GM12891 (cell line): Measurements from ENCODE around the gene TRPC4.

Experiments
- DNase-seq: peaks from one replicate; pipeline ENCODE4 v3.0.0; 2011; ENCODE audit warnings: low spot score; ENCODE audit not compliant: insufficient read length
- FAIRE-seq: peaks from 2 replicates; lab custom pipeline; 2011; peaks lifted over from hg19 to GRCh38; lab: Jason Lieb, UNC
- PAX5 ChIP-seq: IDR thresholded peaks from 2 replicates; pipeline ENCODE4 v1.6.1; 2011; ENCODE audit warnings: low read length, moderate library complexity, mild to moderate bottlenecking; ENCODE audit not compliant: insufficient read depth, severe bottlenecking
- POLR2A ChIP-seq: IDR thresholded peaks from 2 replicates; pipeline ENCODE4 v1.6.1; 2011; ENCODE audit warnings: low read depth, low read length, control low read depth
- POLR2AphosphoS5 ChIP-seq: IDR thresholded peaks from 2 replicates; pipeline ENCODE4 v1.6.1; 2011; ENCODE audit warnings: low read depth, low read length, control low read depth
- POU2F2 ChIP-seq: IDR thresholded peaks from 2 replicates; pipeline ENCODE4 v1.6.1; 2011; ENCODE audit warnings: low read depth, mild to moderate bottlenecking, control low read depth, low read length, moderate library complexity
- SPI1 ChIP-seq: IDR thresholded peaks from 2 replicates; pipeline ENCODE4 v1.6.1; 2011; ENCODE audit warnings: low read depth, low read length, control low read depth
- TAF1 ChIP-seq: IDR thresholded peaks from 2 replicates; pipeline ENCODE4 v1.6.1; 2011; ENCODE audit warnings: low read depth, low read length, control low read depth

TRPC4 gene

DNA sequence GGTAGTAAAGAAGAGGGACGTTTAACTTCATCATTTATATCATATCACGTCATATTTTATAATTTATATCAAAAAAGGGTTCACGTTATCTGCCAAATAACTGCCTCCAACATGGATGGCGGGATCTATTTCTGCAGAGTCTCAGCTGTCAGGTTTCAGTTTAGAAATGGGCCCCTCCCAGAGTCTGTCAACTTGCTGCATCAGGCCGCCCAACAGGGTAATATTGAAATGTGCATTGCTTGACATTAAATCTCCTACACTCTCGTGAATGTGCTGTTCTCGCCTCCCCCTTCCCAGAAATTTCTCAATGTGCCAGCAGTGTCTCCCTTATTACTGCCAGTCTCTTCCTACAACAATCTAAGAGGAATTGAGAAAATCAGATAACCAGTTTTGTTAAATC, 96.9 kb downstream of the TRPC4 start:
- TF ChIP-seq POLR2AphosphoS5 (no peak), POU2F2 (no peak), SPI1 (no peak), TAF1 (no peak), PAX5 (no peak), POLR2A (no peak)
- no peak for FAIRE-seq

DNA sequence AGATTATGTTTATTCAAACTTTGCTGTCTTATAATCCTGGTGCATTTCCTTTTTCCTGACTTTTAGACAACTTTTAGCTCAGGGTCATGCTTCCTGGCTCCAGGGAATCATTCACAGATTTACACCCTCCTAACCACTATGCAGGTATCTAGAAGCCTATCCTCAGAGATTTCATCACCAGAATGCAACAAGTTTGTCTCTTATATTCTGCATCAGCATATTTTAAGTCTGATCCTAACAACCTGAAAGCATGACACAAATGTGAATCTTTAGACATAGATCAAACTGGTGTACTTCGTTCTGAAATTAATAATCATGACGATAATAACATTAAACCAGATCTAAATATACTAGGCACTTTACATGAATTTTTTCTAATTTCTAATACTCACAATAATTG, 100.0 kb downstream of the TRPC4 start:
- no peak for TF ChIP-seq POU2F2
- TF ChIP-seq POLR2A: no peak
- no peak for TF ChIP-seq POLR2AphosphoS5
- TF ChIP-seq PAX5: no peak
- TF ChIP-seq TAF1: no peak
- TF ChIP-seq SPI1: no peak
- FAIRE-seq (no peak), DNase-seq (no peak)

More for the DNA sequence above, 96.9 kb downstream of the TRPC4 start:
- no peak for DNase-seq

DNA sequence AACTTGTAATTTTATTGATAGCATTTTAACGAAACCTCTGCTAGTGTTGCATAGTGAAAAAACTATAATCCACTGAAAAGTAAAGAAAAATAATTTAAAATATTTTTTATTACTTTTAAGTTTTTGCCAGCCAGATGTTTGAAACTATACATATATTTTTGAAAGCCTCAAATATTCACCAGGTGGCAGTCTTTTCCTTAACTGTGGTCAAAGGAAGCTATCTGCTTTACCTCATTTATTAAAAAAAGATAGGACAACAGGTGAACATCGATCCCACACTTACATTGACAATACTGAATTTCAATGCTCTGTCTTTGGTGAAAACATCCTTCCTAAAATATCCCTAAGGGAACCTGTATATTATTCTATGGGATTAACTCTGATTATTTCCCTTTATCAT, 100.5 kb downstream of the TRPC4 start:
- DNase-seq (no peak), FAIRE-seq (no peak)
- TF ChIP-seq TAF1 (no peak), POLR2A (no peak), PAX5 (no peak), POLR2AphosphoS5 (no peak), SPI1 (no peak), POU2F2 (no peak)

DNA sequence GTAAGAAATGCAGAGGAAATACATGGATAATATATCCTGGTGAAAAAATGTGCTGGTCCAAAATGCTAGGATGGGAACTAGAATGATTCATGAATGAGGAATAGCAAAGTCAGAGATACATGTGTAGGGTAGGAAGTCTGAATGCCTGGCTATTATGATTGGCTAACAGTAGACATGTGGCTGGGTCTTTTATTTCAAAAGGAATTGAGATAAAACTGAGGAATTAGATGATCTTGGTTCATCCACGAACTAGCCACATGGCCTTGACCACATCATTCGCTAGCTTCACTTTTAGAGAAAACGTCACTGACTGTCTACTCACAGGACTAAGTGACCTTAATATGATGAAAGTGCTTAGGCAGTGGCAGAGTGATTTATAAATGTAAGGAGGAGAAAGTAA, 103.1 kb downstream of the TRPC4 start:
- TF ChIP-seq POLR2A (no peak), PAX5 (no peak), POLR2AphosphoS5 (no peak), TAF1 (no peak), POU2F2 (no peak), SPI1 (no peak)
- DNase-seq: no peak
- FAIRE-seq: no peak

DNA sequence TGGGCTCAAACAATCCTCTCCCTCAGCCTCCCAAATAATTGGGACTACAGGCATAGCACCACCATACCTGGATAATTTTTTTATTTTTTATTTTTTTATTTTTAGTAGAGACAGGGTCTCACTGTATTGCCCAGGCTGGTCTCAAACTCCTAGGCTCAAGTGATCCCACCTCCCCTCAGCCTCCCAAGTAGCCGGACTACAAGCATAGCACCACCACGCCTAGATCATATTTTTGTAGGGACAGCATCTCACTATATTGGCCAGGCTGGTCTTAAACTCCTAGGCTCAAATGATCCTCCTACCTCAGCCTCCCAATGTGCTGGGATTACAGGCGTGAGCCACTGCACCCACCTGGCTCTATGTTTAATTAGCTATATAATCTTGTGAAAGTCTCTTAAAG, 114.2 kb downstream of the TRPC4 start:
- no peak for FAIRE-seq
- TF ChIP-seq SPI1: no peak
- no peak for TF ChIP-seq POLR2A
- no peak for TF ChIP-seq TAF1
- TF ChIP-seq PAX5: no peak
- TF ChIP-seq POLR2AphosphoS5: no peak
- TF ChIP-seq POU2F2: no peak
- no peak for DNase-seq

DNA sequence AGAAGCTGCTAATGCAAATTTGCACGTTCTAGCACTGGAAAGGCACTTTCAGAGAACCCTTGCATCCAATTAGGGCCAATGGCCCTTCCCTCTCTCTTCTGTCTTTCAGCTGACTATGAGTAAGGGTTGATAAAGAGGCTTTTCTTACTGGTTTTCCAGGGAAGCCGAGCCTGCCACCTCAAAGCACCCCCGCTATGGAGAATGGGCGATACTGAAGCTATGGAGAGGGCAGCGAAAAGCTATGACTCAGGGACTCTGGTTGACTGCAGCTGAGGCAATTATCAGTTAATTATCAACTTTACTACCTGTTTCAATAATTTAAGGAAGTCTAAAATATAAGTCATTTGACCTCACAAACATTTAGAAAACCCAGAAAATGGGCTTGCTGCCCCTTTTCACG, 115.8 kb downstream of the TRPC4 start:
- no peak for TF ChIP-seq PAX5
- FAIRE-seq (no peak), DNase-seq (no peak)

- TF ChIP-seq POLR2A (no peak), TAF1 (no peak), POLR2AphosphoS5 (no peak)
- no peak for FAIRE-seq
Observed at GRCh38 chr13:37752146-37752545, 117.4 kb downstream of the TRPC4 start.

DNA sequence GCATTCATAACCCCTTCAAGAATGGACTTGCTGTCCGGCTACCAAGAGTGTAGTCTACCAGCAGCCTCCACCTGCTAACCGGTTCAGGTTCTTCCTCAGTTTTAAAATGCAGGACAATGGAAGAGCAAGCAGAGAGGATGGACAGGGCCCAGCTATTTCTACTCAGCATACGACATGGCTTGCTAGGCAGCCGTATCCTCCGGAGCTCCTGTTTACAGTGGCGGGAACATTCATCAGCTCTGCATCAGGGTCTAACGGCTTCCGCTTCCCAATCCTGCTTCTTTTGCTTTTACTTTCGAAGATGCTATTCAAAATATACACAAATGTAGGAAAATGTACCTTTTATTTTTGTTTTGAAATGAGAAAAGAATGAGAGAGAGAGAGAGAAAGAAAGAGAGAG, 118.5 kb downstream of the TRPC4 start:
- TF ChIP-seq POLR2AphosphoS5 (no peak), POLR2A (no peak), POU2F2 (no peak), SPI1 (no peak), TAF1 (no peak), PAX5 (no peak)
- no peak for DNase-seq
- FAIRE-seq: no peak

More at GRCh38 chr13:37752146-37752545, 117.4 kb downstream of the TRPC4 start:
- DNase-seq: no peak

- FAIRE-seq (no peak), DNase-seq (no peak)
Observed at GRCh38 chr13:37748913-37749312, 120.7 kb downstream of the TRPC4 start.

DNA sequence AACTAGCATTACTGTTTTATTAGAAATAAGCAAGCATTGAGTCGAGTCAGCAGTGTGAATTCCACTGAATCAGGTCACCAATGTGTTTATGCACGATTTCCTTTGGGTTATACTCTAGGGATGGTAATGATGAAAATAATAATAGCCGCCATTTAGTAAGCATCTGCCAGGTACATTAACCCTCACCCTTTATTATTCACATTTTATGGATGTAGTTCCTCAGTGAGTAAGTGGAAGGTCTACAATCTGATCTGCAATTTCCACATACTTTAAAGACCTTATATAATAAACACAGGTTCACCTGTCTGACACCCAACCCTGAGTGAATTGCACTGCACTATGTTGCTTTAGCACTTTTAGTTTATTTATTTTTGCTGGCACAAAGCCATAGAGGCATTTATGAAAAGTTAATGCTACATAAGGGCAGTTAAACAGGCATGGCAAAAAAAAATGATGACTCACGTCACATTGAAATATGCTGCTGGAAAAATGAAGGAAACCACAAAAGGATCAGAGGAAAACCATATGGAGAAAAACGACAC, 122.4 kb downstream of the TRPC4 start:
- FAIRE-seq: no peak
- DNase-seq: no peak
- no peak for TF ChIP-seq POU2F2
- TF ChIP-seq POLR2A: no peak
- no peak for TF ChIP-seq SPI1
- no peak for TF ChIP-seq POLR2AphosphoS5
- TF ChIP-seq PAX5: no peak
- TF ChIP-seq TAF1: no peak

More at GRCh38 chr13:37748913-37749312, 120.7 kb downstream of the TRPC4 start:
- TF ChIP-seq SPI1 (peak; percentile 41; the same call in 1 of the 2 replicates), POLR2A (no peak)

GRCh38 chr13:37741536-37741935, 128.0 kb downstream of the TRPC4 start:
- TF ChIP-seq SPI1 (no peak), POLR2AphosphoS5 (no peak), TAF1 (no peak), PAX5 (no peak), POU2F2 (no peak), POLR2A (no peak)
- FAIRE-seq: no peak
- no peak for DNase-seq
